A549 (cell line): ENCODE results near the gene ZFP36L1. TPM values are rescaled to one million over a fixed set of nuclear protein-coding genes. Genes with fewer than 3 reads are reported as not detected.

Experiments used
- ATAC-seq, 2 experiments: fragments of 200-7000 bp in 1 of 2; fragments of >200 bp in 1 of 2; cut with Nextera tagmentation in 1 of 2; cut with Tn5 transposase in 1 of 2; 3 replicates each; pipeline versions ENCODE4 v1.8.0 to v1.9.1; 2018 to 2020; ENCODE audit warnings: mild to moderate bottlenecking in 1 of 2, moderate library complexity in 1 of 2
- CTCF ChIA-PET: fragments of 300-600 bp; sonication (Branson Sonifier 250); formaldehyde crosslinking; extraction: SDS; loops from one replicate; lab custom pipeline; 2021; ENCODE audit warnings: antibody characterized with exemption, inconsistent platforms; lab: Yijun Ruan, JAX
- POLR2A ChIA-PET: fragments of 350-600 bp; formaldehyde crosslinking; extraction: SDS; loops from one replicate; lab custom pipeline; 2021; ENCODE audit warnings: antibody characterized with exemption, inconsistent platforms; lab: Yijun Ruan, JAX
- DNase-seq, 2 experiments: peaks; one replicate each; pipeline versions ENCODE4 v3.0.0 to v3.0.0-alpha.2; 2011 to 2016; ENCODE audit warnings: low read depth in 1 of 2, low spot score in 1 of 2
- FAIRE-seq: peaks from 2 replicates; lab custom pipeline; 2011; peaks lifted over from hg19 to GRCh38; lab: Jason Lieb, UNC
- H3K27ac ChIP-seq, 2 experiments: fragments of >200 bp; sonication (Bioruptor Twin); formaldehyde crosslinking; 3 replicates each; pipeline ENCODE4 v1.5.1; 2016 to 2017
- H3K4me1 ChIP-seq: fragments of >200 bp; sonication (Bioruptor Twin); formaldehyde crosslinking; 3 replicates; pipeline ENCODE4 v1.6.1; 2016
- H3K4me2 ChIP-seq: fragments of >200 bp; sonication (Bioruptor Twin); formaldehyde crosslinking; 3 replicates; pipeline ENCODE4 v1.6.1; 2016
- H3K4me3 ChIP-seq: fragments of >200 bp; sonication (Bioruptor Twin); formaldehyde crosslinking; 3 replicates; pipeline ENCODE4 v1.5.1; 2016
- H3K9me3 ChIP-seq: fragments of >200 bp; sonication (Bioruptor Twin); formaldehyde crosslinking; 3 replicates; pipeline ENCODE4 v1.6.1; 2016
- E2F6 ChIP-seq: IDR thresholded peaks from 2 replicates; pipeline ENCODE4 v1.6.1; 2012; ENCODE audit warnings: low read depth, borderline replicate concordance
- EHF ChIP-seq: fragments of 250-450 bp; sonication (Bioruptor Pico); IDR thresholded peaks from 2 replicates; pipeline ENCODE4 v1.5.0; 2020; ENCODE audit warnings: mild to moderate bottlenecking
- EHMT2 ChIP-seq: fragments of 200-600 bp; sonication (generic); IDR thresholded peaks from 2 replicates; pipeline ENCODE4 v1.6.1; 2016; ENCODE audit warnings: antibody characterized with exemption, low read depth, mild to moderate bottlenecking, moderate library complexity
- ELK1 ChIP-seq: fragments of 150-350 bp; IDR thresholded peaks from 2 replicates; pipeline ENCODE4 v1.6.1; 2014; ENCODE audit warnings: low read depth, mild to moderate bottlenecking, low read length
- EP300 ChIP-seq, 2 experiments: fragments of >200 bp; sonication (Bioruptor Twin); formaldehyde crosslinking; IDR thresholded peaks; 2 replicates in 1 of 2; 3 replicates in 1 of 2; pipeline ENCODE4 v1.6.1; 2016 to 2017
- ESRRA ChIP-seq: fragments of 150-350 bp; IDR thresholded peaks from 2 replicates; pipeline ENCODE4 v1.6.1; 2014; ENCODE audit warnings: mild to moderate bottlenecking, low read length, borderline replicate concordance
- FOSL2 ChIP-seq, 2 experiments: fragments of 450-650 bp in 1 of 2; fragments of >200 bp in 1 of 2; sonication (Bioruptor Twin) in 1 of 2; formaldehyde crosslinking; IDR thresholded peaks; 2 replicates each; pipeline versions ENCODE4 v1.5.0 to v1.6.1; 2016 to 2020; ENCODE audit warnings: mild to moderate bottlenecking in 1 of 2, moderate library complexity in 1 of 2
- GATA3 ChIP-seq: IDR thresholded peaks from 2 replicates; pipeline ENCODE4 v1.6.1; 2012; ENCODE audit warnings: borderline replicate concordance
- HDAC2 ChIP-seq: fragments of 200-600 bp; sonication (generic); IDR thresholded peaks from 2 replicates; pipeline ENCODE4 v1.6.1; 2016
- HEYL ChIP-seq: fragments of 250-450 bp; sonication (Bioruptor Pico); IDR thresholded peaks from 2 replicates; pipeline ENCODE4 v1.8.0; 2021; ENCODE audit warnings: mild to moderate bottlenecking, moderate library complexity
- HOXB13 ChIP-seq: fragments of 250-450 bp; sonication (Bioruptor Pico); IDR thresholded peaks from 2 replicates; pipeline ENCODE4 v1.5.0; 2020; ENCODE audit warnings: low read depth, mild to moderate bottlenecking, moderate library complexity
- HOXB5 ChIP-seq: fragments of 250-450 bp; sonication (Bioruptor Pico); IDR thresholded peaks from 2 replicates; pipeline ENCODE4 v1.5.0; 2020; ENCODE audit warnings: mild to moderate bottlenecking, moderate library complexity
- JUN ChIP-seq, 2 experiments: fragments of >200 bp; sonication (Bioruptor Twin); formaldehyde crosslinking; IDR thresholded peaks; 2 replicates in 1 of 2; 3 replicates in 1 of 2; pipeline ENCODE4 v1.6.1; 2016 to 2017
- JUNB ChIP-seq: fragments of >200 bp; sonication (Bioruptor Twin); formaldehyde crosslinking; IDR thresholded peaks from 2 replicates; pipeline ENCODE4 v1.6.1; 2016
- KDM5A ChIP-seq: fragments of 200-600 bp; sonication (generic); IDR thresholded peaks from 2 replicates; pipeline ENCODE4 v1.6.1; 2016; ENCODE audit warnings: antibody characterized with exemption, mild to moderate bottlenecking
- MAFK ChIP-seq: fragments of 450-650 bp; IDR thresholded peaks from 2 replicates; pipeline ENCODE4 v1.6.1; 2014; ENCODE audit not compliant: partially characterized antibody
- MAX ChIP-seq: IDR thresholded peaks from 2 replicates; pipeline ENCODE4 v1.6.1; 2012
- MYC ChIP-seq: IDR thresholded peaks from 2 replicates; pipeline ENCODE4 v1.6.1; 2012; ENCODE audit warnings: mild to moderate bottlenecking, inconsistent platforms, low read length, improper control_type of control experiment, borderline replicate concordance
- NFE2L2 ChIP-seq: fragments of 150-350 bp; conservative IDR thresholded peaks from 2 replicates; pipeline ENCODE4 v1.6.1; 2014; ENCODE audit warnings: low read length
- PBX3 ChIP-seq: IDR thresholded peaks from 2 replicates; pipeline ENCODE4 v1.6.1; 2012
- POLR2A ChIP-seq: IDR thresholded peaks from 2 replicates; pipeline ENCODE4 v1.6.1; 2012; ENCODE audit warnings: mild to moderate bottlenecking, low read length
- RAD21 ChIP-seq, 2 experiments: fragments of >200 bp in 1 of 2; sonication (Bioruptor Twin) in 1 of 2; formaldehyde crosslinking in 1 of 2; IDR thresholded peaks in 1 of 2; conservative IDR thresholded peaks in 1 of 2; 2 replicates in 1 of 2; 3 replicates in 1 of 2; pipeline ENCODE4 v1.6.1; 2012 to 2018; ENCODE audit warnings: inconsistent platforms in 1 of 2
- RARB ChIP-seq: fragments of 250-450 bp; sonication (Bioruptor Pico); IDR thresholded peaks from 2 replicates; pipeline ENCODE4 v1.8.0; 2021; ENCODE audit warnings: mild to moderate bottlenecking, moderate library complexity
- RCOR1 ChIP-seq: fragments of 150-350 bp; IDR thresholded peaks from 2 replicates; pipeline ENCODE4 v1.6.1; 2014; ENCODE audit warnings: antibody characterized with exemption, low read length, low read depth
- REST ChIP-seq: fragments of 200-600 bp; sonication (generic); IDR thresholded peaks from 2 replicates; pipeline ENCODE4 v1.6.1; 2016; ENCODE audit warnings: antibody characterized with exemption, mild to moderate bottlenecking, moderate library complexity
- RFX5 ChIP-seq: fragments of 450-650 bp; IDR thresholded peaks from 2 replicates; pipeline ENCODE4 v1.7.1; 2014; ENCODE audit warnings: antibody characterized with exemption, mild to moderate bottlenecking, moderate library complexity
- RNF2 ChIP-seq: fragments of 200-600 bp; sonication (generic); IDR thresholded peaks from 2 replicates; pipeline ENCODE4 v1.6.1; 2016; ENCODE audit warnings: low read depth, mild to moderate bottlenecking, antibody characterized with exemption, moderate library complexity, borderline replicate concordance
- SMC3 ChIP-seq: fragments of >200 bp; sonication (Bioruptor Twin); formaldehyde crosslinking; IDR thresholded peaks from 3 replicates; pipeline ENCODE4 v1.6.1; 2018; ENCODE audit warnings: inconsistent platforms
- SREBF2 ChIP-seq: fragments of 450-650 bp; IDR thresholded peaks from 2 replicates; pipeline ENCODE4 v1.6.1; 2014; ENCODE audit warnings: mild to moderate bottlenecking, moderate library complexity
- TFCP2L1 ChIP-seq: fragments of 250-450 bp; sonication (Bioruptor Pico); IDR thresholded peaks from 2 replicates; pipeline ENCODE4 v1.5.0; 2021; ENCODE audit warnings: mild to moderate bottlenecking
- ZFP36 ChIP-seq: fragments of 450-650 bp; IDR thresholded peaks from 2 replicates; pipeline ENCODE4 v1.6.1; 2014; ENCODE audit warnings: borderline replicate concordance; ENCODE audit not compliant: partially characterized antibody
- ZNF302 ChIP-seq: fragments of 250-450 bp; sonication (Bioruptor Pico); IDR thresholded peaks from 2 replicates; pipeline ENCODE4 v1.9.0; 2021; ENCODE audit warnings: inconsistent platforms, mild to moderate bottlenecking, moderate library complexity
- WGBS: methylation state at CpG from one replicate; pipeline ENCODE4 v1.1.6; 2017; ENCODE audit errors: missing lambda C conversion rate; 5-methylcytosine and 5-hydroxymethylcytosine counted together
- polyA plus RNA-seq, 4 experiments: library from polyadenylated mRNA; depleted of rRNA in 3 of 4; stranded (reverse); fragments of >200 nt; fragmentation: RNase III in 1 of 4; extraction: RNeasy Plus Mini Kit Qiagen cat#74134 plus additional on column Dnase treatment in 1 of 4; gene quantifications; 2 replicates in 3 of 4; 3 replicates in 1 of 4; pipeline ENCODE4 v1.2.3, GENCODE V29; 2011 to 2017

Gene ZFP36L1
- polyA plus RNA-seq, 2 of the 4 experiments (the other 2 are of a cell fraction), result 76.4 to 114 TPM

GRCh38 chr14:68814539-68815297 is 21.9 kb upstream of the ZFP36L1 start:
- FAIRE-seq, result no peak
- WGBS, result 6% methylated on average over 11 of the region's 12 CpGs
- POLR2A ChIA-PET, result interaction anchor here (0.5 to 13.8 kb wide), 7 partner anchors 16 to 978 kb away, joined by 3 to 187 read pairs (median 3); partner anchors contain the start of gene ZFP36L1
- Histone ChIP-seq H3K27ac (peak overlapping the region; percentile 97 to 100), H3K4me2 (peak overlapping the region; percentile 71), H3K9me3 (no peaks in the 10 kb centered on the region), H3K4me3 (0 out of 3 replicates have a peak overlapping the region, but pooled peaks have one; percentile 1), H3K4me1 (peaks cover 47% of the 10 kb centered on the region)
- peak; percentile 78 for DNase-seq
- ATAC-seq, result peak in 1 of 2 experiments; percentile 55; a peak in 3 of 6 replicates
- CTCF ChIA-PET, result interaction anchor here (0.8 to 10.2 kb wide), 17 partner anchors 8 to 977 kb away, joined by 3 to 162 read pairs (median 15); no protein-coding TSS in a partner anchor
- TF ChIP-seq SMC3 (0 out of 3 replicates have a peak, but pooled peaks have one; percentile 29), FOSL2 (IDR thresholded peaks at IDR 0.05) (no peak), FOSL2 (CRISPR knock-in tag; IDR thresholded peaks at IDR 0.05) (no peak), HDAC2 (no peak), RAD21 (conservative IDR thresholded peaks at IDR 0.05 in 1 of 2, IDR thresholded peaks at IDR 0.05 in 1 of 2) (peak in 1 of 2 experiments; percentile 19; a peak in 1 of 5 replicates), EHF (0 out of 2 replicates have a peak, but pooled peaks have one; percentile 37), HOXB13 (CRISPR knock-in tag) (0 out of 2 replicates have a peak, but pooled peaks have one; percentile 52), TFCP2L1 (CRISPR knock-in tag) (no peak), POLR2A (no peak), PBX3 (no peak), KDM5A (no peak), RFX5 (no peak), RNF2 (no peak), ELK1 (no peak), E2F6 (0 out of 2 replicates have a peak, but pooled peaks have one; percentile 21), JUN (IDR thresholded peaks at IDR 0.05) (peak in 1 of 2 experiments; percentile 42; a peak in 2 of 5 replicates), MYC (no peak), HEYL (no peak), ESRRA (no peak), MAX (peak; percentile 59), EP300 (IDR thresholded peaks at IDR 0.05) (peak in 1 of 2 experiments; percentile 11; a peak in 2 of 5 replicates), EHMT2 (no peak), SREBF2 (no peak), REST (no peak), ZNF302 (CRISPR knock-in tag) (no peak), NFE2L2 (no peak), RCOR1 (no peak), ZFP36 (no peak), GATA3 (no peak), RARB (no peak), JUNB (no peak), MAFK (no peak), HOXB5 (CRISPR knock-in tag) (no peak)
